Activated T-cell treated with anti-CD3 and anti-CD28 coated beads for 1 hour (primary cell): ENCODE measurements around the gene SHPK.

Experiments
- DNase-seq: peaks from one replicate; pipeline ENCODE4 v3.0.0-alpha.2; 2020; ENCODE audit warnings: low read depth

Gene SHPK

DNA sequence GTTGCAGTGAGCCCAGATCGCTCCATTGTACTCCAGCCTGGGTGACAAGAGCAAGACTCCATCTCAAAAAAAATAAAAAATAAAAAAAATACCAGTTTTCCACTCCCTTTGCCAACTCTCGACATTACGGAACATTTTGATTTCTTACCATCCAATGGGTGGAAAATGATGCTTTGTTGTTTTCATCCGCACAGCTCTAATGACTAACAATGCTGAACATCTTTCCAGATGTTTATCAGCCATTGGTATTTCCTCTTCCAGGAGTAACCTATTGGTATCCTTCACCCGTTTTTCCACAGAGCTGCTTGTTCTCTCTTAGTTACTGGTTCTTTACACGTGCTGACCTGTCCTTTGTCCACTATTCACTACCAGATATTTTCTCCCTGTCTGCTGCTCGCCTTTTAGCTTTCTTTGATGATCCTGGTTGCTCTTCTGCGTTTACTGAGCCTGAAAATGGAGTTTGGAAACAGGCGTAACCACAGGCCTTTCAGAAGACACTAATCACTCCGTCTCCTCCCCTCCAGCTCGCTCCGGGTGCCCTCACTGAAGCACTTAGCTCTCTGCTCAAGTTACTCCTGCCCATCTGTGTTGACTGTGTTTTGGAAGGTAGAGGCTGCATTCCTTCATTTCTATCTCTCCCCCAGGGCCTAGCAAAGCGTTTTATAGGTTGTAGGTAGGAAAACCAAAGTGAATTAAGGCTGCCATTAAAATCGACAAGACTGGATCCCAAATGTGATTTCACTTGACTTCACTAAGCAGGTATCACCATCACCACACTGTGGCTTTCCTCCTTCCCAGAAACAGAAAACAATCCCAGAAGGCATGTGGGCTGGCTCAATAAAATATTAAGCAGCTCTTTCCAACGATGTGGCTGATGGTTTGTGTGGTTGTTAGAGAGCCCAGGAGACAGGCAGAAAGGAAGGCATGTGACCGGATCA lies 8.9 kb downstream of the SHPK start:
- no peak for DNase-seq

DNA sequence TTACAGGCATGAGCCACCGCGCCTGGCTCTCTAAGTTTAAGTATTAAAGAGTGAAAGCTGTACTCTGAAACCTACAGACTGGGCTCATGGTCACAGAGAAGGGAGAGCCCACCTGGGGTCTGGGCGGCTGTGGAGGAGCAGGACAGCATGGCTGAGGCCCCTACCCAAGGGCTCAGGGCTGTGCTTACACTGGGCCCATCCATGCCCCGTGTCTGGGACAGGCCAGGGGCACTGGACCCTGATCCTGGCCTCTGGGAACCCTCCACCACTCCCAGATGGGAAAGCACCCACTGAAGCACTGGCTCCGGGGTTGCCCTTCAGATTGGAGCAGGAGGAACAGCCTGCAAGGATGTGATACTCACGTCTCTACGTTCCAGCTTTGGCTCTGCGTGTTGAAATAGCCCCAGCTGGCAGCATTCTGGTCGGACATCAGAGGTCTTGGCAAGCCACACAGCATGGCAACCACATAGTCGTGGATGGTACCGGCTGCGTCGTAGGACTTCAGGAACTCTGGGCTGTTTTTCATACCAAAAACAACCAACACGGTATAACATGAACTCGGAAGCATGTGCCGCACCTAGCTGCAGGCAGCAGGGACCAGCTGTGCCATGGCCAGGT lies 13.0 kb downstream of the SHPK start:
- DNase-seq: no peak

DNA sequence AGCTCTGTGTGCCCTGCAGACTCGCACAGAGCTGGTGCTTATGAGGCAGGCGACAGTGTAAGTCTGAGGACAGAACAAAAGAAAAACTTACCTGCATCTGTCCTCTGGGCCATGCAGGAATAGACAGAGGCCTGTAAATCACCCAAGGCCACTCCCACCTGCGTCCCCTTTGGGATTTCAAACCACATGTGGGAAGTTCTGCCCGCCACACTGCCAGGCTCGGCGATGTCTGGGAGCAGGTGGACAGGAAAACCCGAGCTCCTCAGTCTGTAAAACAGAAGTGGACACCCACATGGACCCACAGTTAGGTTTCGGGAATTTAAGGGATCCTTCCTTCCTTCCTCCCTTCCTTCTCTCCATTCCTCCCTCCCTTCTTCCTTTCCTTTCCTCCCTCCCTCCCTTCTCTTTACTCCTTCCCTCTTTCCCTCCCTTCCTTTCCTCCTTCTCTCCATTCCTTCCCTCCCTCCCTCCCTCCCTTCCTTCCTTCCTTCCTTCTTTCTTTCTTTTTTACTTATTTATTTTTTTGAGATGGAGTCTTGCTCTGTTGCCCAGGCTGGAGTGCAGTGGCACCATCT lies 14.8 kb downstream of the SHPK start:
- DNase-seq: no peak

DNA sequence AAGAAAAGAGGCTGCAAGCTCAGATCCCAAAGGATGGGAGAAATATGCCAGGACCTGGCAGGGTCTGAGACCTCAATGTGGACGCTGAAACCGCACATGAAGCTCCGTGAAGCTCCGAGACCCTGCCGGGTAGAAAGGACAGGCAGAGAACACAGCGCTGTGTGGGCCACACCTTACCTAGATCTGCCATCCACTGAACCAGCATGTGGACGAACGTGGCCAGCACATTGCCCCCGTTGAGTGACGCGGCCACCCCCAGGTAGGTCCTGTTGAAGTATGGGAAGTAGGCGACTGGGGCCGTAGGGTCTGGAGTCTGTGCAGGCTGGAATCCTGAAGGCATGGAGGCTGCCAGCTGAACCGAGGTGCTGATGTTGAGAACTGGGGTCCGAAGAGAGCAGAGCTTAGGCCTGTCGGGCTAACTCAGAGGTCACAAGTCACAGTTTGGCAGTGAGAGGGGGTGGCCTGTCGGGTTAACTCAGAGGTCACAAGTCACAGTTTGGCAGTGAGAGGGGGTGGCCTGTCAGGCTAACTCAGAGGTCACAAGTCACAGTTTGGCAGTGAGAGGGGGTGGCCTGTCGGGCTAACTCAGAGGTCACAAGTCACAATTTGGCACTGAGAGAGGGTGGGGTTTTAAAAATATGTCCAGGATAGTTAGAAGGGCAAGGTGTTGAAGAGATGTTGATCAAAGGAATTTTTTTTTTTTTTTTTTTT lies 20.7 kb downstream of the SHPK start:
- no peak for DNase-seq

DNA sequence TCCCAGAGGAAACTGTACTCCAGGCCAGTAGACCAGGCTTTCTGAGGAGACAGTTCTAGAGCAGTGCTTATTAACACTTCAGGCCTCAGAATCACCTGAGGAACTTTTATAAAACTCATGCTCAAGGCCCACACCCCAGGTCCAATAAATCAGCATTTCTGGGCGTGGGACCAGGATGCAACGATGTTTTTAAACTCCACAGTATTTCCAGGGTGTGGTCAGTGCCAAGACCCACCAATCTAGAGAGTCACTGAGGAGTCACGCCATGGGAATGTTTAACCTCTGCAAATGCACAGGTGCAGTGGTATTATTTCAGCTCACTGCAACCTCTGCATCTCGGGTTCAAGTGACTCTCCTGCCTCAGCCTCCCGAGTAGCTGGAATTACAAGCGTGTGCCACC lies 22.9 kb downstream of the SHPK start:
- DNase-seq: no peak

DNA sequence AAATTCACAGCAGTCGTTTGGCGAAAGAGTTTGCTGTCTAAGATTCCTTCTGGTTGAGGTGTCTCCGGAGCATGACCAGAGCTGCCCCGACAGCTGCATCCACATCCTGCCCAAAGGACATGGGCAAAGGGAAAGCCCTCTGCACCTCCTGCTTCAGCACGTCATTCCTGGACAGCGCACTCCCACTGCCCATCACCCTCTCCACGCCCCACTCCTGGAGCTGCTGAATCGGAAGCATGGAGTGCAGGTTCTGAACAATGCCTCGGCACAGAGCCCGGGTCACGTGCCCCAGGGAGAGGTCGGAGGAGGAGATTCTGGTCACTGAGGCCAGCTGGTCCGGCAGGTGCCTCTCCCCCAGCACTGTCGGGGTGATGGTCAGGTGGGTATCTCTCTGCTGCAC lies 25.5 kb downstream of the SHPK start:
- no peak for DNase-seq

DNA sequence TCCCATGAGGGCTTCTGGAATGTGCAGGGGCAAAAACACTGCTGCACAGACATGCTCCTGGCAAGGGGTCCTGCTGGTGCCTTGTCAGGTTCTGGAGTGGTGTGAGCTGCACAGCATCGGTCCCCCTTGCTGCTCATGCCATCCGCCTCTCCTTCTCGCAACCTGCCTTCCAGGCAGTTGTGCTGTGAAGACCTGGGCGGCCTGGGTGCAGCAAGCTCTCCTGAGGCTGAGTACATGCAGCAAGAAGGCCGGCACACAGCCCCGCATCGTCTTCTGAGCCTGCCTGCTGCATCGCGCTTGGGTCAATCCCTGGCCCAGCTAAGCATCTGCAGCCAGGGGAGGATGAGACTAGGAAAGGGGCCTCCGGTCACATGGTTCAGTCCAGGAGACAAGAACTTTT lies 26.4 kb downstream of the SHPK start:
- DNase-seq: no peak

DNA sequence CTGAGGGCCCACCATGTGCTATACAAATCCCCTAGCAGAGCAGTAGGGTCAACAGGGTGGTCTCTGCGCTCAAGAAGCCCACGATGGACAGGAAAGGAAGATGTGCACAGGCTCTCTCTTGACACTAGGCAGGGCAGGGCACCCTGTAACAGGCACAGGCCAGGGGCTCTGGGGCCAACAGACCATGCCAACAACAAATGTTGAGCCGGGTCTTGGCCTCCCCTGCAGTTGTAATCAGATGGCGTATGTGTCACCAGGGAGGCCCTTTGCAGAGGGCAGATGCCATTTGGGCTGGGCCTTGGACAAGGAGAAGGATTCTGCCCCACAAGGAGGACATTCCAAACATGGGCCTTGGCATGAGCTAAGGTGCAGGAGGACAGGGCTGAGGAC lies 32.2 kb downstream of the SHPK start:
- DNase-seq: no peak

DNA sequence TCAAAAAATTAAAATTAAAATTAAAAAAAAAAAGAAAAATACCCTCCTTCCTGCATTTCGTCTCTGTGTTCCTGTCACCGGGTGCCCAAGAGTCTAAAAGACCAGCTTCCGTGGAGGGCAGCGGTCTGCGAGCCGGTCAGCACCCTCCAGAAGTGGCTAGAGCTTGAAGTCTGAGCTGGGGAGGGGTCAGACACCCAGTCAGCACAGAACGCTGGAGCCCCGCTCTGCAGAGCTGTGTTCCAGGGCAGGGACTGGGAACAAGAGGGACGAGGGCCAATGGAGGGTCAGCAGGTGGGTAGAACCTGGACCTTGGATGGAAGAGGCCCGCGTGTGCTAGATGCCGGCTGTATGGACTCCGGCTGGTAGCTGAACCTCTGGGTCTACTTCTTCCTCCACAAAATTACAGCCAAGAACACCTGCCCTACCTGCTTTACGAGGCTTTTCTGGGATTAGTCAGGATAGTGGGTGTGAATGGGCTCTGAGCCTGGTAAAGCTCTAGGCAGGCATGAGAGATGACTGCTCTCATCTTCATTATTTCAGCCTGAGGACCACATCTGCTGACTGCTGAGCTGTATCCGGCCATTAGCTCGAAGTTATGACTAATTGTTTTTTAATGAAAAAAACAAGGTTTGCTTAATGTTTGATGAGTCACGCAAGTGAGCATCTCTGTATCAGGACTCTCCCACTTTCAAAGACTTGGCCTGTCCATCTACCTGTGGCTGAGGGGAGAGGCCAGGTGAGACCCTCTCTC lies 32.8 kb downstream of the SHPK start:
- no peak for DNase-seq

DNA sequence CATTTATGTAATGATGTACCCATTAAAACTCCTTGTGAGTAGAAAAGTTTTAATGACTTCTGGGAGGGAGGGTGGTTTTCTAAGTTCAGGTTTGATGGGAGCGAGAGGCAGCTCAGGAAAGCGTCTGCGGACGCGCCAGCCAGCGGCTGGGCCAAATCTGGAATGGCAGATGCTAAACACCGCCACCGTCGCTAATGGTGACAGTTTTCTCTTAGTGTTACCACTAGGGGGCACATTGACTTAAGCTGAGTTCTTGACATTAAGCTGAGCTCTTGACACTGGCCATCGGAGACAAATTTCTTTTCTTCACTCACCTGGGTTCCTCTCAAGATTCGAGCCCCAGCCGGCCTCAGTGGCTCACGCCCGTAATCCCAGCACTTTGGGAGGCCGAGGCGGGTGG lies 33.6 kb downstream of the SHPK start:
- no peak for DNase-seq

DNA sequence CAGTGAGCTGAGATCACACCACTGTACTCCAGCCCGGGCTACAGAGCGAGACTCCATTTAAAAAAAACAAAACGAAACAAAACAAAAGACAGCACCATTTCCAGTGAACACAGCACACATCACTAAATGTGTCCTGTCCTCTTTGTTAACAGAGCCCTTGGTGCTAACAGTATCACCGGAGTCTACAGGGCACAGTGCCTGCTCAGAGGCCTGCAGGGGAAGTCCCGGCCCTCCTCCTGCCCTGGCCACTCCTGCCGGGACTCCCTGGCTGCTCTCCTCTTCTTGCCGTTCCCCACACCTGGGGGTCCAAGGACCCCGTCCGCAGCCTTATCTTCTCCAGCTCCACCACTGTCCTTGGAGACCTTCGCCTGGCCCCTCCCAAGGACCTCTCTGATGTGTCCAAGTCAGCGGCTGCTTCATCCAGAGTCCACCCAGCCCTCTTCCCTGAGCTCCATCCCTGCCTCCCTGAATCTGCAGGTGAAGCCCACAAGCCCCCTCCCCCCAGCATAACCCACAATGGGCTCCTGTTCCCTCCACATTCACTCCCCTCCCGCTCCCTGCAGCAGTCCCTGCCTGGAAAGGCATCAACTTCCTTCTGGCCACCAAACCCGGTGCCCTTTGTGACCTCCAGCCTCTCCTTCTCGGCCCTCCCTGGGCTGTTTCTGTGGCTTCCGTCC lies 35.4 kb downstream of the SHPK start:
- no peak for DNase-seq

DNA sequence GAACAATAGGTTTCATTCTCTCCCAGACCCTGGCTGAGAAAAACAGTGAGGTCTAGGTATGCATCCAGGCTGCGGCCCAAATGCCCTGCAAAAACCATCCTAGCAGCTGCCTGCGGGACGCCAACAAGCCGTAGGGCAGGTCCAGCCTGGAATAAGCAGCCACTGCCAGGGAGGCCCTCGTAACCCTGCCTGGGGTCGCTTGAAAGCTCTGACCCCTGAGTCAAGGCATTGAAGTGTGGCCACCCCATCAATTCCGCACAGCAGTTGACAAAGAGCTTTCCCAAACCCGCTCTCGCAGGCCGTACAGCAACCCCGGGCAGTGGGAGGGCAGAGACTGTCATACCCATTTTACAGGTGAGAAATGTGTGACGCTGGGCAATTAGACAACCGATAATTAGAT lies 38.0 kb downstream of the SHPK start:
- DNase-seq: no peak

DNA sequence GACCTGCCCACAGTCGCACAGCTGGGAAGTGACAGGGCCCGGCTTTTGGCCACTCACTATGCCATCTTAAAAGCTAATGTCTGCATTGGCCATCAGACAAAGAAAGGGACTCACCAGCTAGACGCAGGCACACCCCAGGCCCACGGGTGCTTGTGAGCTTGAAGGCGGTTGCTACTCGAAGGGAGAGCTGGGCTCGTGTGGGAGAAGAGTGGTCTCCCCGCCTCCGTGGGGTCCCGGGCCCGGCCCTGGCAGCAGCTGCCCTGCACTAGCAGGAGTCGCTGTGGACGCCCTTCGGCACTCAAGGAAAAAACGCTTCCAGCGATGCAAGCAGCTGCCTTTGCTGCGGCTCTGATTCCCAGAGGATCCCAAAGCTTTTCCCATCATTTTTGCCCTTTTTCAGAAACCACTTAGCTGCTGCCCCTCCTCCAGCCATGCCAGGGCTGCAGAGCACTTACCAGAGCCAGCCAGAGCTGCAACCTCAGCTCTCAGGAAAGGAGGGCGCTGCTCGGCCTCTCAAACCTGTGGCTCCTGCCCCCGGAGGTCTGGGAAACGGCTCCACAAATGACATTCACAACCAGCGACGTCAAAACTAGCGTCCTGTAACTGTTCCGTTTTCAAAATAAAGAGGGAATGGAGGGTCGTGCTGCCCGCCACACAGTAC lies 39.1 kb downstream of the SHPK start:
- DNase-seq: no peak

DNA sequence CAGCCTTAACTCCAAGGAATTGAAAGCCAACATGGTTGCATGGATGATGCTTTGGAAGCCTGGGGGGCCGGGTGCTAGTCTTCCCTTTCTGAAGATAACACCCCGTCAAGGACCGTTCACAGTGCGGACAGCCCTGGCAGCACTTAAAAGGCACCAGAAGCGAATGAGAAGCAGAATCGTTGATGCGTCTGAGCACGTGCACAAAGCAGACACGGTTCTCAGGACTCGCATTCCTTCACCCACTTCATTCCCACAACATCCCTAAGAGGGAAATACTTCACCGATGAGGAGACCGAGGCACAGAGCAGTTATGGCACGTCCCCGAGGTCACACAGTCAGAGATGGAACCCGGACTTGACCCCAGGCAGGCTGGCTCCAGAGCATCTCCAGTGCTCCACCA lies 41.1 kb downstream of the SHPK start:
- DNase-seq: no peak

DNA sequence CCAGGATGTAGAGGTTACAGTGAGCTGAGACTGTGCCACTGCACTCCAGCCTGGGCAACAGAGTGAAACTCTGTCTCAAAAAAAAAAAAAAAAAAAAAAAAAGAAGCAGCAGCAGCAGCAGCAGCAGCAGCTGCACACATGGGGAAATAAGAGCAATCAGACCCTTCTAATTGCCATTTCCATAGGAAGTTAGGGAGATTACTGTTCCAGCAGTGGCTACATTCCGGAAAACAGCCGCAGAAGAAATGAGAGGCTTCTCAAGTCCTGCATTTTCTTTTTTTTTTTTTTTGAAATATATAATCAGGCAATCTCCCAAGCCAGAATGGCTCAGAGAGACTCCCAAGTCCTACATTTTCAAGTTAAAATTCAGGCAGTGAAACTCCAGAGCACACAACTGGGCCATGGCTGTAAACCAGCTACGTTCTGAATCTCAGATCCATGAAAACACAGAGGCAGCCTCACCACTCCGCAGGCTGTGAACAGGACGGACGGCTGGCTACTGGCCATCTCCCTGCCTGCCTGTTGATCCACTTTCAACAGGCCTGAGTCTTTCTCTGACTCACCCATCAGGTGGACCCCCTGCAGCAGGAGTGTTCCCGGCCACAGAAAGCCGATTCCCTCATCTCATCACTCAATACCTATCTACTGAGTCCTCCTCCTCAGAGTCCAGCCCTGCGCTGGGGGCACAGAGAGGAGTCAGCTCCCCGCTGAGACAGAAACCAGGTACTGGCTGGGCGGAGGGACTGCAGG lies 41.8 kb downstream of the SHPK start:
- DNase-seq: no peak

DNA sequence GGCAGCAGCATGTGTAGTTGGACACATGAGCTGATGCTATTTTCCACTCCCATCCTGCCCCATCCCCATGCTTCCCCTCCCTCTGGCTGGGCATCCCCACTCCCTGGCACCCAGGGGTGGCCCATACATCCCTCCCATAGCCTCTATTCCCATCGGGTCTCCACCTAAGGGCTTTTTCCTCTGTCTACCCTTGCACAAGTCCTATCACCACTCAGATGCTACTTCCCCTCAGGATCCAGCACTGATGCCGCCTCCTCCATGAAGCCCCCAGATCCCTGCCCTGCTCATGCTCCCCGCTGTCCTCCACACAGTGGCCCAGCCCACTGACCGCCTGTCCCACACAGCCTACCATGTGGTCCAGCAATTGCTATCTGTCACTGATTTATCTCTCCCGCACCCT lies 42.7 kb downstream of the SHPK start:
- DNase-seq: no peak

DNA sequence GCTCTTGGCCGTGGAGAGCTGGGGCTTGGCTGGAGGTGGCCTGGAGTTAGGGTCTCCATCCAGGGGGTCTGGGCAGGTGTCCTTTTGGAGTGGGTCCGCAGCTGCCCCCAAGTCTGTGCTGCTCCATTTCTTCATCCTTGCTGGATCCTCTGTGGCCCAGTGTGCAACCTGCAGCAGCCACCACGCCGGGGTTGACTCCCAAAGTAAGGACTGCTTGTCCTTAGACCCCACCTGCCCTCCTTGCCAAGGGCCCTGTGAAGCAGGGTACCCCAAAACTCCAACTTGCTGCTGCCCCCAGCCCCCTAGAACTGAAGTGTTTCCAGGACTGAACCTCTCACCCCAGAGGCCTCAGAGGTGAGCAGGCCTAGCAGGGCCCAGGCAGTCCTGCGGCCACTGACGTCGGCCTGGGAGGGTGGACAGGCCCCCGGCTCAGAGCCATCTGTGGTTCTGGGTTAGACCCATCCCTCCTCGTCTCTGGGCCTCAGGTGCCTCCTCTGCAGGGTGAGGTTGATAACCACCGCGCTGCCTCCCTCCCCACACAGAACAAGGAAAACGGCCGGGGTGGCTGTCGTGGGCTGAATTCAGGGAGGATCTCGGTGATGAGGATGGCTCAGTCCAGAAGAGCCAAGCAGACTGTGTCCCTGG lies 43.7 kb downstream of the SHPK start:
- DNase-seq: no peak

DNA sequence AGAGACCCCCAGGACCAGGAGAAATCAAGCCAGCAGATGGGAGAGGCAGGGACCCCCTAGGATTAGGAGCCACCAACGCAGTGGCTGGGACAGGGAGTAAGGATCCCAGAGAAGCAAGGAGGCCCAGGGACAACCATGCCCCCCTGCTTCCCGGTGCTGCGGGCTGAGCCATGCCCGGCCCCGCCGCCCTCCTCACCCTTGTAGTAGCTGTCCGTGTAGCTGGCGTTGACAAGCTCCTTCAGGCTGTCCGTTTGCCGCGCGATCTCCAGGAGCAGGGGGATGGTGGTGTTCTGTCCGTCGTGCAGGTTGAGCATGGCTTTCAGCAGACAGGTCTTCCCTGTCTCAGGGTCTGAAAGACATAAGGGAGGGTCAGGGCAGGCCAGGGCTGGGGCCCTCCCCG lies 45.3 kb downstream of the SHPK start:
- DNase-seq: no peak

DNA sequence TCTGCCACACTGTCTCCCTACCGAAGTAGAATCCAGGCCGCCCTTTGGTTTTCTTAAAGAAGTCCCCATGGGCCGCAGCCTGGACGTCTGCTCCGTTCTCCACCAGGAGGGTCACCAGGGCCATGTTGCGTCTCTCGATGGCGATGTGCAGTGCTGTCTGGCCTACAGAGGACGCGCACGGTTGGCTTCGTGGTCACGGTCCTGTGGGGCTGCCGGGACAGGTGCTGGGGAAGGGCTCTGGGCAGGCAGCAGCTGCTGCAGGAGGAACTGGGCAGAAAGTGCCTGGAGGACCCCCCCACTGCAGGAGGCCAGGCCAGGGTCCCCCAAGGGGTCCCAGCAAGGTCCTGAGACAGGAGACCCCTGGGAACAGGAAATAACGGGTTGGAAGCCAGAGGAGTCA lies 45.8 kb downstream of the SHPK start:
- no peak for DNase-seq

DNA sequence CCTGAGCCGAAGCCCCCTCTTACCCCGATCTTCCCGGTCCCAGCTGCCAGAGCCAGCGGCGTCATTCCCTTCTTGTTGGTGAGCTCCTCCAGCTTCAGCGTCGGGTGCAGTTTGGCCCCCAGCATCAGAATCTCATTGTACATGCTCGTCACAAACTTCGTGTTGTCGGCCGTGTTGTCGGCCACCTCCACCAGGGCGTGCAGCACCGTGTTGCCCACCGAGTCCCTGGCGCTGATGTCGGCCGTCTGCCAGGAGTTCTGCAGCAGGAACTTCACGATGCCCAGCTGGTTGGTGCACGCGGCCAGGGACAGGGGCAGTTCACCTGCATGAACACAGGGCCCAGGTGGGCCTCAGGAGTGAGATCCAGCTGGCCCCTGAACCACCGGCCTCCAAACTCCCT lies 46.3 kb downstream of the SHPK start:
- no peak for DNase-seq
